GM21717 (cell line): ENCODE results near the gene KNSTRN.

Experiments
- ATAC-seq: cut with Tn5 transposase; IDR thresholded peaks from one replicate; pipeline ENCODE4 v1.9.1; 2021; ENCODE audit warnings: mild to moderate bottlenecking, moderate library complexity; ENCODE audit not compliant: unreplicated experiment

The KNSTRN gene

DNA sequence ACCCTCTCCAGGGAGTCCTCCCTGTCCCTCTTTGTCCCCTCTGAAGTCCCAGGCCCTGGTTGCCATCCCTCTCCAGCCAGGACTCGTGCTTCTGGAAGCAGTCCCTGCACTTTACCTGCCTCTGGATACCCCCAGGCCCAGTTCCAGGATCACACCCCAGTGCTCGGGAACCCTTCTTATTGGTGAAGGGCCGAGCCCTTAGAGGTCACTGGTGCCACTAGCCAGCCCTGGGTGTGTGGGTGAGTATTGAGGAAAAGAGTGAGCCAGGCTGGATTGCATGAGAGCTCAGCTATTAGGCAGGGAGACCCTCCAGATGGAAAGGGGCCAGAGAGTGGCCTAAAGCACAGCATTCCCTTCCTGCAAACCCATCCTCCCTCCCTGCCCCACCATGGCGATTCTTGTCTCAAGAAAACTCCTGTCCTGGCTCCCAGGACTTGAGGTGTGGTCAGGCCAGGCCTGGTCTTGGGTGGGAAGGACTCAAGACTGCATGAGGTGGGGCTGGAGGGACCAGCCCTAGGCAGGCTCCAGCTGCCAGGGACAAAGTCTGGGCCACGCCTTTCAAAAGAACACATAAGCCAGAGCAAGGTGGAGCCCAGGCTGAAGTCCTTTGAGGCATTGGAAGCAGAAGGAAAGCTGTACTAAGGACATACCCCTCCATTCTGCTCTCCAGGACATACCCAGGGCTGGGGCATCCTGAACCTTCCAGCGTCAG lies 36.5 kb upstream of the KNSTRN start:
- no peak for ATAC-seq

DNA sequence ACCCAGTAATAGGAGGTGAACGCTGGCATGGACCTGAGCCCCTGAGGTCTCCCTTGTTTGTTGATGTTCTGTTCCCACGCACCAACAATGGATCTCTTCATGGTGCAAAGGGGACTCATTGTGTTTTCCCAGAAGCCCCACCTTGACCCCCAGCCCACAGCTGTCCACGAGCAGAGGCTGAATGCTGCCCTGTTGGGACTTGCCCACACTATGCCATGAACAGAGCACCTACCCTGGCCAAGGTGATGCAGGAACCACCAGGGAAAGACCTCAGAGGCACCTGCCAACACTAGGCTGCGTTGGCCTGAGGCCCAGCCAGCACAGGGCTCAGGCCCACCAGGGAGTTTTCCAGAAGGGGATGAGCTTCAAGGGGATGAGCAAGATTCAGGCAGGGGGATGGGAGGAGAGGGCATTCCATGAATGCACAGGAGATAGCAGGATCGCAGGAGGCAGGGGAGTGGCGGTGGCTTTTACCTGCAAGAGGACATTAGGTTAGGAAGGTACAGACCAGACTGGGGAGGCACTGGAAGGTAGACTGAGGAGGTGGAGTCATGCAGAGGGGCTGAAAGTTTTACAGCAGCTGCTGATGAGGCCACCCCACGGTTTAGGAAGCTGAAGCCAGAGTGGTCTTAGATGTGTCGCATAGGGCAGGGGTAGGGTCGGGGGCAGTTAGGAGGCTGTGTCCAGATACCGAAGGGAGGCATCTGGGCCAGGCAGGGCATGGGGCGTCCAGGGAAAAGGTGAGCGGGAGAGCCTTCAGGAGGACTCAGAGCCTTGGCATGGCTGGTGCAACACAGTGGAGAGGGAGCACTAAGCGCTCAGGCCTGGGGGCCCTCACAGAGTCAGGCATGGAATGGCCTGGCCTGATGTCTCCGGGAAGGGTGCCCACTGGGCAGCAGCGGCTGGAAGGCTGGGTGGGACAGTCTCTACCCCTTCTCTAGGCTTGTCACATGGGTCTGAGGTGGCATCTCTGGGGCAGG lies 35.7 kb upstream of the KNSTRN start:
- ATAC-seq, result no peak

DNA sequence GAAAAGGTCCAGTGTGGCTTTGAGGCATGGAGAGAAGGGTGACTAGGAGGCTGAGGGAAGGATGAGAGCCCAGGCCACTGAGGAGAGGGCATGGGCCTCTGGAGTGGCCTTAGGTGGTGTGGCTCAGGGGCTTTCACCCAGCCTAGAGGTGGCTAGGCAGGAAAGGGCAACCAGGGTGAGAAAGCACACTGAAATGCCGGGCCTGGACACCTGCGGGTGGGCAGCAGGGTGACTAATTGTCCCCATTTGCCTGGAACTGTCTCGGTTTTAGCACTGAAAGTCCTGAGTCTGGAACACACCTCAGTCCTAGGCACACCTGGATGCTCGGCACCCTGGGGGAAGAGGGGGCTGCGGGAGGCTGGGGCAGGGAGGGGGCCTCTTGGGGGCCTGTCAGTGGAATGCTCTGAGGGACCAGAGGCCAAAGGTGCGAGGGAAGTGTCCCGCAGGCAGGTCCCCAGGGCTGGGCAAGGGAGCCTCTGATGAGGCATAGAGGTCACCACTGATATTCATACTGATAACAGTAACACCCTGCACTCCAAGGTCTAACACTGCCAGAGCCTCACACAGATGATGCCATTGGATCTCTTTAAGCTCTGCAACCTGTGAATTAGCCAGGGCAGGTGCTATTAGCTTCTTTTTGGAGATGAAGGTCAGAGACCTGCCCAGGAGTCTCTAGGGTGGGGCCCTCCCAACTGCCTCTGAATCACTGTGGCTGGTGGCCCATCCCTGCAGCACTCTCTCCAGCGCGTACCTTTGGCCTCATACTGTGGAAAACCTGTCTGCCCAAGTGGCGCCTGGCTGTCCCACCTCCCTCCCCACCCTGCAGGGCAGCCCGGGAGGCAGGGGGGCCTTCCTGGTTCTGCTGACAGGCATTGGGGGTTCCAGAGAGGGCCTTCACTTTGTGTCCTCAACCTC lies 34.7 kb upstream of the KNSTRN start:
- ATAC-seq, result no peak

DNA sequence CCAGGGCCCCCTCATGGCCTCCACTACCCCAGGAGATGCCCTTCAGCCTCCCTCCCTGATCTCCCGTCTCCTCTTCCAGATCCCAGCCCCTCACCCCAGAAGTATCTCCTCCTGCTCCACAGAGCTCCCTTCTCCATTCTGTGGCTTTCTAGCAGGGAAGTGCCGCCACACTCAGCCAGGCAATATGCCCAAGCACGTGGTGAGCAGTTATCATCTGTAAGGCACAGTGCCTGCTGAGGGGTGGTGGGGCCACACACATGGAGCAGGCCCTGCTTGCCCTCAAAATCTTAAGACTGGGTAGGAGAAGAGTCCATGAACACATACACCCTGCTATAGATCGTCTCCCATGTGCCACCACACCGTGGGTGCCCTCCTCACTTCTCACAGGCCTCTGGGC lies 34.0 kb upstream of the KNSTRN start:
- ATAC-seq, result no peak

DNA sequence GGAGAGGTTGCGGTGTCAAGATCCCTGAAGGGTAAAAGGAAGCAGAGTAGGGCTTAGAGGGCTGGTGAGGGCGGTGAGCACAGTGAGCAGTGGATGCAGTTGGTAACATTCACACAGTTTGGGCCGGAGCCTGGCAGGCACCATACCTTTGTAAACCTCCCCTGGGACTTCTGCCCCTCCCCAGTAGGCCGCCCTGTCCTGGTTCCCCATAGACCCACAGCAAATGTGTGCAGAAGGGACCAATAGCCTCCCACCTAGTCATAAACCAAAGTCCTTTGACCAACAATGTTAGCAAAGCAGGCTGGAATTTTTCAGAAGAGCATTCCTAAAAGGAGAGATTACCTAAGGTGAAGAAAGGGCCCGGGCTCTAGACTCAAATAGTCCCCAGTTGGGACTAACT lies 33.4 kb upstream of the KNSTRN start:
- no peak for ATAC-seq

DNA sequence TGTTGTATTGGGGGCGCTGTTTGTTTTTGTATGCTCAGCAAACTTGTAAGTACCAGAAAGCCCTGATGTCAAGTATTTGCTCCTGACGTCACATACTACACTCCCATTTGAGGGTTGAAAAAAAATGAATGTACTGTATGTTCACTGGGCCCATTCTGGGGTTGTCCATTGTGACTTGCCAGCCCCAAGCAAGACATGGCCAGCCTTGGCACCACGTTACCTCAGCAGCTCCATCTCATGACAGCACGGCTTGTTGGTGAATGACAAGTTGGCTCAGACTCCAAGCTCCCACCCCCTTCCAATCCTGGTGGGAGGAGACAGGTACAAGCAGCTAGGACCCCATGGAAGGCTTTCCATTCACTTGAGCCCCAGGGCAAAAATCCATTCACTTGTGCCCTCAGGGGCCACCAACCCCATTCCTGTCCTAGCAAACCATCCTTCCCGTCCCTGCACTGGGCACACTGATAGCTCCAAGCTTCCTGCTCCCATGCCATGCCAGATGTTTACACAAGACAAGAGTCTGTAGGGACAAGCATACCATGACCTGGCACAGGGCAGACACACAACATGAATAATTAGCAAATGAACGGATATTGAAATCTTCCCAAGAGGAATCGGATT lies 30.1 kb upstream of the KNSTRN start:
- no peak for ATAC-seq

DNA sequence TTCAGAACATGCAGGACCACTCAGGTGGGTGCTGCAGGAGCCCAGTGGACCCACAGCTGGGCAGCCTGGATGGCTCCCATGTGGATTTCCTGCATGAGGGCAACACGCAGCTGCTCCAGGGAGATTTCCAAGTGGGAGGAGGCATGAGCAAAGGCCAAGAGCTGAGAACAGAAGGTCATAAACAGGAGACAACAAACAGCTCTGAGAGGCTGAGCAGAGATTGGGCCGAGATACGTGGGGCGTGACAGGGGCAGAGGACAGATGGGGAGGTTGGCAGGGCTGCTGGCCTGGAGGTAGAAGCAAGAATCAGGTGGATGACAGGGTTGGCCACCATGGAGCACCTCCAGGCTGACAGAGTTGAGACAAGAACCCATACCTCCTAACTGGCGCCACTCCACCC lies 28.8 kb upstream of the KNSTRN start:
- ATAC-seq, result no peak

DNA sequence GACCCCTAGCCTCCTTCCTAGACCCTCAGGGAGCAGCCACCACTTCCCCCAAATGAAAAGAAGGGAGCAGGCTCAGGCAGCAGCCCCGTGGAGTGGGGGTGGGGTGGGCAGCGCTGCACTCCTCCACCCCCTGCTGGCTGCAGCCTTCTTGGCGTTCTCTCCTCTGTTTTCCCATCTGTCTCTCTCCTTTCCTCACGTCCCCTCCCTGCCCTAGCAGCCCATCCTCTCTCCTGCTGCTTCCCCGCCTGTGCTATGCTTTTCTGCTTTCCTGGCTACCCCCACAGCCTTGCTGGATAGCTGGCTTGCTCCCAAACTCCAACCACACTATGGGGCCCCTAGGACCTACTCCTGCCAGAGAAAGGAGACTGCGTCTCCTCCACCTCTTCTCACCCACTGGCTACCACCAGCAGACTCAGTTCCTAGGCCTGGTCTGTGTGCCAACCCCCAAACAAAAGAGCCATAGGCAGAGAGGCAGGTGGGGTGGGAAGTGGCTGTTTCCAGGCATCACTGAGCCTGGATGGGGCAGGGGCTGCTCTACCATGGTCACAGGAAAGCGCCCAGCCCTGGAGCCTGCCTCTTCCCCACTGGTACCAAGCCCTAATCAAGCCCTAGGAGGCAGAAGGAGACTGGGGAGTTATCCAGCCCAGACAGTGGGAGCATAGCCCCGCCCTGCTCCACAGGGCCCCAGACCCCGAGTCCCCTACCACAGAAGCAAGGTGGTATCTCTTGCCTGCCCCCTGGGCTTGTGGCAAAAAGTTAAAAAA lies 27.9 kb upstream of the KNSTRN start:
- ATAC-seq, result no peak

DNA sequence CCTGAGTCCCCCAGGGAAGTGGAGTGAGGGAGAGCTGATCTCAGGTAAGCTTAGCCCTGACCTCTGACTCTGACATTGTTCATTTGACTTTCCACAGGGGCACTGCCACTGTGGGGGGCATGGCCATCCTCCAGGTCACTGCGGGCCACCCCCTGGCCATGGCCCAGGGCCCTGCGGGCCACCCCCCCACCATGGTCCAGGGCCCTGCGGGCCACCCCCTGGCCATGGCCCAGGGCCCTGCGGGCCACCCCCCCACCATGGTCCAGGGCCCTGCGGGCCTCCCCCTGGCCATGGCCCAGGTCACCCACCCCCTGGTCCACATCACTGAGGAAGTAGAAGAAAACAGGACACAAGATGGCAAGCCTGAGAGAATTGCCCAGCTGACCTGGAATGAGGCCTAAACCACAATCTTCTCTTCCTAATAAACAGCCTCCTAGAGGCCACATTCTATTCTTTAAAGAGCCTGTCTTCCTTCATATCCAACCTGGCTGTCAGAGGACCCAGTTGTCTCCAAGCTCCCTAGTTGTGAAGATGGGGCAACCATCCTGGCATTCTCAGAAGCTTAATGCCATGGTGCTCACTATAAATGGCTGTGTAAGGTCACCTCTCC lies 26.4 kb upstream of the KNSTRN start:
- ATAC-seq, result no peak

DNA sequence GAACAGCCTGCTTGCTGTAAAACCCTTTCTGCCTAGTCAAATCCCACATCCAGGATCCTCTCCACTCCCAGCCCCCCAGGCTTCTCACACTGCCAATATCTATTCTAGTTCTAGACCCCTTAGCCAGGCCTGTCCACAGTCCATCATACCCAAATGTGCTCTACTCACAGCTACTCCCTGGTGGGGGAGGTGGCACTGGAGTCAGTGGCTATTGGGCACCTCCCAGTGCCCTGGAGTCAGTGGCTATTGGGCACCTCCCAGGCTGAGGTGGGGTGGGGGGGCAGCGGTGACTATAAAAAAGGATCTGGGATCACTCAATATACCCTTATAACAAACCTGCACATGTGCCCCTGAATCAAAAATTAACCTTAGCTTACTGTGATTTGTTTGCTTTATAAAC lies 25.3 kb upstream of the KNSTRN start:
- ATAC-seq, result no peak

DNA sequence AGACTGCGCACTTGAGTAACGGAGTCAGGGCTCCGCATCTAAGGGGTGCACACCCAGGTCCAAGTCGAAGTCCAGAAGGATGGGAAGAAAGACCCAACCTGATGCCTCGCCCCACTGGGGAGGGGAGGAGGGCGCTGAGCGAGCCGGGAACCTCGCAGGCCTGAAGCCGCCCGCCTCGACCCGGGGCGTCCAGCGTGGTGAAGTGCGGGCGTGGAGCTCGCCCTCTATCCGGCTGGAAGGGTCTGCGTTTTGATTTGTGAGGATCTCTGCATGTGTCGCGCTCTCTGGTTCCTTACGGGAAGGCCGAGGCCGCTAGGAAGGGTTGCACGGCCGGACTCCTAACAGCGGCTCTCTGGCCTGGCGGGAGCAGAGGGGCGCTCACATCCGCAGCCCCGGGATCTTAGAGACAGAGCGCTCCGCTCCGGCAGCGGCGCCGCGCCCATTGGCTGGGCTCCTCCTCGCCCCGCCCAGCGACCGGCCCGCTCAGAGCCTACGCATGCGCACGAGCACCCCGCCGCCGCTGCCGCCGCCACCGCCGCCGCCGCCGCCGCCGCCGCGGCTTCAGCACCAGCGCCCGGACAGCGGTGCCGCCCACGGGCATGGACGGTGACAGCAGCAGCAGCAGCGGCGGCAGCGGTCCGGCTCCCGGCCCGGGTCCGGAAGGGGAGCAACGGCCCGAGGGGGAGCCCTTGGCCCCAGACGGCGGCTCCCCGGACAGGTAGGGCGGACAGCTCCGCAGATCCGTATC lies 24.6 kb upstream of the KNSTRN start, which contains the start of gene DISP2:
DISP2 (plus strand) TSS at position 497 of the 748 bp plus-strand sequence; CDS start at position 600, 103 bp downstream.
- no peak for ATAC-seq

DNA sequence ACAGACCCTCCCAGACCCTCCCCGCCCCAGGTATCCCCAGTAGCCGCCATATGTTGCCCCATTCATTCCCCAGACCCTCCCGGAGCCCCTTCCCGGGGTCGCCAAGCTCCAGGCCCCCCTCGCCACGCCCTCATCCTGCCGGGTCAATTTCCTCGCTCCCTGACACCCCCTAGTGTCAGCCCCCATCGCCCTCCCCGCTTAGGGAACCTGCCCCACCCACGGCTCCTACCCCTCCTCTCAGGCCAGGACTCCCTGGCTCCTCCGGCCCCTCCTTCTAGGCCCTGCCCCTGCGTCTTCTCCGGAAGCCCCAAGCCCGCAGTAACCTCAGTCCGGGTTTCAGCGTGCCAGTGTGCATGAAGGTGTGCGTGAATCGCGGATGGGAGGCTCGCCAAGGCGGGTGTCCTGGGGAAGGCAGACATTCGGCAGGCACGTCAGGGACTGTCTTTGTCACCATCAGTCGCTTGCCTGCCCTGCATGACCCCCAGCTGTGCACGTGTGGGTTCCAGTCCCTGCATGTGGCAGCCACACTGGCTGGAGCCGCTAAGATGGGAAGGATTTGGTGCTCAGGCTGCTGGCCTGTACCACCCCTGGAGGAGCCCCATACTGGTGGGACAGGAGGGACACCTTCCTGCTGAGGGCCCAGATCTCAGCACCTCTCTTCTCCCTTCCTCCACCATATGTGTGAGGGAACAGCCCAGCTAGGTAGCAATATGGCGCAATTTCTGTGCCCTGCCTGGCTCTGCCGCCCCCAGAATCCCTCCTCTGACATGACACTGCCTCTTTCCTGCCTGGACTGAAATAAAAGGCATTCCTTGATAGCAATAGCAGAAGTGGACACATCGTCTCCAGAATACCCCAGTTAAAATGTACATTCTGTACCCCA lies 23.8 kb upstream of the KNSTRN start:
- no peak for ATAC-seq

DNA sequence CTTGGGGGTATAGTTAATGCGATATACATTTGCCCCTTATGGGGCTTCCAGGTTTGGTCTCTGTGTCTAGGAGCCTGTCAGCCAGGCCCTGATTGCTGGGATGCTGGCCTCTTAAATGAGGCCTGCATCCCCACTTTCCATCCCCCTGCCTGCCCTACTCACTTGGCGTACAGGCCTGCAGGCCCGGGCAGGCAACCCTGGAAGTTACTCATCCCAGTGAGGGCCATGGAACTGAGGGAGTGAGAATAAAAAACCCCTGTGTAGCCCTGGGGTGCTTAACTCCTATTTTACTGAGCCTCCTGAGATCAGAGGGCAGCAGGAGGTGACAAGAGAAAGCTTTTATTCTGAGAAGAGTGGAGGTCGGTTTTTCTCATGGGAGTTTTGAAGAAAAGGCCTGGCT lies 22.5 kb upstream of the KNSTRN start:
- no peak for ATAC-seq

DNA sequence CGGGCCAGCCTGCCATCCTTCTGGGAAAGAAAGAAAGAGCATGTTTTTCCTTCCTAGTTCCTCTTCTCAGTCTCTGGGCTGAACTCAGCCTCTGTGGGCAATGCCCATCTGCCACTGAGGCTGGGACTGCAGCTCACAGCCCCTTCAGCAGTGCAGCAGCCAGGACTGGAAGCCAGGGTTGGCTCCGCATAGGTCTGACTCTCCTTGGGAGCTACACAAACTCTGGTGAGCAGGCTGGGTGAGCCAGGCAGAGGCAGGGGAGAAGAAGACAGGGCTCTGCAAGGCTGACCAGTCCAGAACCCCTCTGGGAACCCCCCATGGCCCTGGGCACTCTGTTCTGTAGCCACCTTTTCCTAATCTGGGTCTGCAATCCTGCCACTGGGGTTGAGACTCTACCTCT lies 20.9 kb upstream of the KNSTRN start:
- ATAC-seq, result no peak

DNA sequence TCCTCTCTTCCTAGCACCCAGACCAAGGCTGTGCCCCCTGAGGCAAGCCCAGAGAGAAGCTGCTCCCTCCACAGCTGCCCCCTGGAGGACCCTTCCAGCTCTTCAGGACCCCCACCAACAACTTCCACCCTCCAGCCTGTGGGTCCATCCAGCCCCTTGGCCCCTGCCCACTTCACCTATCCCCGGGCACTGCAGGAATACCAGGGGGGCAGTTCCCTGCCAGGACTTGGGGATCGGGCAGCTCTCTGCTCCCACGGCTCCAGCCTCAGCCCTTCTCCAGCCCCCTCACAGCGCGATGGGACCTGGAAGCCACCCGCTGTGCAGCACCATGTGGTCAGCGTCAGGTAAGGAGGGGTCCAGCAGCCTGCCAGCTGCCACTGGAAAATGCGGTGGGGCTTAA lies 18.9 kb upstream of the KNSTRN start:
- ATAC-seq, result no peak

DNA sequence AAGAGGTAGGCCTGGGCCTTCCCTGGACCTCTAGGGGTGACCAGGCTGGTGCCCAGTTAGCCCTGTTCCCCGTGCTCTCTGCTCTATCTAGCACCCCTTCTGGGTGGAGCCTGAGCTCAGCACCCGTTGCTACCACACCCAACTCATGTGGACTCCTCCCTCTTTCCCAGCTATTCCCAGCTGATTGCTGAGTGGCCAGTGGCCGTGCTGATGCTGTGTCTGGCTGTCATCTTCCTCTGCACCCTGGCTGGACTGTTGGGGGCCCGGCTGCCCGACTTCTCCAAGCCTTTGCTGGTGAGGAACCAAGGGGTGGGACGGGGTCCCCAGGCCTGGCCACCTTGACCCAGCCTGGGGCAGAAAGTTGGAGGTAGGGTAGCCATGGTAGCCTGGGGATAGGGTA lies 18.3 kb upstream of the KNSTRN start:
- ATAC-seq, result no peak

DNA sequence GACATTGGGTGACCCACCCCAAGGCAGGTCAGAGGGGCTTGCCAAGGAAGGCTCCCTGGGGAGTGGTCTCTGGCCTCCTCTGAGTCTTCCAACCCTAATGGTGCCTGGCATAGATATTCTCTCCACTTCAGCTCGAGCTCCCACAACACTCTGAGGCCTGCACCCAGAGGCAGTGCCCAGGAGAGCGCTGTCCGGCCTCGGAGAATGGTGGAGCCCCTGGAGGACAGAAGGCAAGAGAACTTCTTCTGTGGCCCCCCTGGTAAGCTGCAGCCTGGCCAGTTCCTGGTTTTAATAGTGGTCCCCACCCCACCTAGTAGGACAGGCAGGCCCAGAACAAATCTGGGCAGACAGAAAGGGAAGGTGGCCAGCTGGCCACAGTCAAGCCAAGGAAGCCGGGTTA lies 17.5 kb upstream of the KNSTRN start:
- ATAC-seq, result no peak
